IPS DF 6.9 (cell line): ENCODE results near the gene SPTSSA.

Source experiments
- DNase-seq: peaks from one replicate; pipeline ENCODE4 v3.0.0-alpha.2; 2013; ENCODE audit warnings: low read depth, low spot score
- H3K27ac ChIP-seq: one replicate; pipeline ENCODE4 v1.5.1; 2013; ENCODE audit warnings: low read length, control low read depth
- H3K27me3 ChIP-seq: 2 replicates; pipeline ENCODE4 v1.6.1; 2013; ENCODE audit warnings: mild to moderate bottlenecking, low read length; ENCODE audit not compliant: control insufficient read depth, insufficient read depth
- H3K36me3 ChIP-seq: 2 replicates; pipeline ENCODE4 v1.6.1; 2013; ENCODE audit warnings: low read length; ENCODE audit not compliant: control insufficient read depth, insufficient read depth
- H3K4me1 ChIP-seq: 2 replicates; pipeline ENCODE4 v1.6.1; 2013; ENCODE audit warnings: low read length; ENCODE audit not compliant: control insufficient read depth, insufficient read depth
- H3K4me3 ChIP-seq: 2 replicates; pipeline ENCODE4 v1.5.1; 2013; ENCODE audit warnings: mild to moderate bottlenecking, low read length
- H3K9me3 ChIP-seq: 2 replicates; pipeline ENCODE4 v1.6.1; 2013; ENCODE audit warnings: low read length, inconsistent platforms; ENCODE audit not compliant: control insufficient read depth, insufficient read depth
- WGBS: extraction: QIAGEN DNeasy Blood & Tissue Kit; methylation state at CpG from one replicate; pipeline ENCODE4 v1.1.7; 2013; ENCODE audit warnings: mixed read lengths, missing lambda C conversion rate; ENCODE audit not compliant: insufficient read length, insufficient coverage; 5-methylcytosine and 5-hydroxymethylcytosine counted together

Gene SPTSSA

DNA sequence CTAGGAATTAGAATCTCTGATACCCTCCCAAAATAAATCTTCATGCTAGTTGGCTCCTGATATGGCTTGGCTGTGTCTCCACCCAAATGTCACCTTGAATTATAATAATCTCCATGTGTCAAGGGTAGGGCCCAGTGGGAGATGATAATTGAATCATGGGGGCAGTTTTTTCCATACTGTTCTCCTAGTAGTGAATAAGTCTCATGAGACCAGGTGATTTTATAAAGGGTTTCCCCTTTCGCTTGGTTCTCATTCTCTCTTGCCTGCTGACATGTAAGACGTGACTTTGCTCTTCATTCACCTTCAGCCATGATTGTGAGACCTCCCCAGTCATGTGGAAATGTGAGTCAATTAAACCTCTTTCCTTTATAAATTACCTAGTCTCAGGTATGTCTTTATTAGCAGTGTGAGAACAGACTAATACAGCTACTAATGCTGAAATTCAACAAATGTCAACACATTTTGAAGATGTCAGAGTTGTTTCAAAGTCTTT, 12.2 kb upstream of the SPTSSA start:
- no peaks in the 10 kb centered on the region for H3K36me3 ChIP-seq
- H3K9me3 ChIP-seq = no peaks in the 10 kb centered on the region
- H3K4me1 ChIP-seq = peaks cover 1% of the 10 kb centered on the region; the same call in 1 of the 2 replicates
- H3K4me3 ChIP-seq = no peak overlapping the region
- H3K27me3 ChIP-seq = no peaks in the 10 kb centered on the region
- no peak overlapping the region for H3K27ac ChIP-seq
- no peak for DNase-seq
- no CpG with 5 or more reads among the region's 2 CpGs for WGBS

DNA sequence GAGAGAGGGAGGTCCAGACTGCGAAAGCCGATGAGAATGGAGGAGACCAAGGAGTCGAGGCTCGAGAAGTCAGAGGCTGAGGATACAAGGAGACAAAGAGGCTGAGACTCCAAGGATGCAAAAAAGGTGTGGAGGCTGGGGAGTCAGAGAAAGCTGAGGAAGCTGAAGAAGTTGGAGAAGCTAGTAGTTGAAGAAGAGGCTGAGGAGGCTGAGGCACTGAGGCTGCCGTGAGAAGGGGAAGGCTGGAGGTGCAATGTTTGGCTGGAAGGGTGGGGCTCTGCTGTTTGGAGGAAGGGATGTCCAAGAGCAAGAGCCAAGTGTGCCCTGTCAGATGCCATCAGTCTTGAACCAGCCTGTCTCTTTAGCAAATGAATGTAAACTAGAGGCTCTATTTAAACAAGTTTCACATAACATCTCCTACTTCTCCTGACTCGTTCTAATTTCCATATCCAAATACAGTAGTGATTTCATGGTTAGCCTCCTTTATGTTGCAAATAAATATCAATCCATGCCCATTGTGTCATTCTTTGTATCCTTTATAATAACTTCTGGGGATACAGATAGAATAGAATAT, 10.8 kb upstream of the SPTSSA start:
- no CpG with 5 or more reads among the region's 6 CpGs for WGBS

DNA sequence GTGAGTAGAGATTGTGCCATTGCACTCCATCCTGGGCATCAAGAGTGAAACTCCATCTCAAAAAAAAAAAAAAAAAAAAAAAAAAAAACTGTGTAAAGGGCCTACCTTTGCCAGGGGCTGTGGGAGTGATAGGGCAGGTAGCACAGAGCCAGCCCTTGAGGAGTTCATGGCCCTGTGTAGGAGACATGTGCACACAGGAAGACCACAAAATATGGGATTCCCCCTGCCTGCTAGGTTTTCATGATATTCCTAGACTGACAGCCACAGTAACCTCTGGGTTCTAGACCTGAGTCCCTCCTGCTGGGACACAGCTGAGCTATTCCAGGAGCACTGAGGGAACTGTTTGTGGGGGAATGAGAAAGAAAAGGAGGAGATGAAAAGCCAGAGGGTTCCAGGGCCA, 8.3 kb upstream of the SPTSSA start:
- Histone ChIP-seq H3K36me3 (no peaks in the 10 kb centered on the region), H3K4me3 (no peak overlapping the region), H3K9me3 (no peaks in the 10 kb centered on the region), H3K27ac (no peak overlapping the region), H3K4me1 (peaks cover 1% of the 10 kb centered on the region; the same call in 1 of the 2 replicates), H3K27me3 (no peaks in the 10 kb centered on the region)
- no peak for DNase-seq

More for the DNA sequence above, 10.8 kb upstream of the SPTSSA start:
- H3K4me3 ChIP-seq = no peak overlapping the region
- no peak for DNase-seq
- no peaks in the 10 kb centered on the region for H3K27me3 ChIP-seq
- no peaks in the 10 kb centered on the region for H3K36me3 ChIP-seq
- H3K27ac ChIP-seq = no peak overlapping the region
- no peaks in the 10 kb centered on the region for H3K9me3 ChIP-seq
- H3K4me1 ChIP-seq = peaks cover 1% of the 10 kb centered on the region; the same call in 1 of the 2 replicates

DNA sequence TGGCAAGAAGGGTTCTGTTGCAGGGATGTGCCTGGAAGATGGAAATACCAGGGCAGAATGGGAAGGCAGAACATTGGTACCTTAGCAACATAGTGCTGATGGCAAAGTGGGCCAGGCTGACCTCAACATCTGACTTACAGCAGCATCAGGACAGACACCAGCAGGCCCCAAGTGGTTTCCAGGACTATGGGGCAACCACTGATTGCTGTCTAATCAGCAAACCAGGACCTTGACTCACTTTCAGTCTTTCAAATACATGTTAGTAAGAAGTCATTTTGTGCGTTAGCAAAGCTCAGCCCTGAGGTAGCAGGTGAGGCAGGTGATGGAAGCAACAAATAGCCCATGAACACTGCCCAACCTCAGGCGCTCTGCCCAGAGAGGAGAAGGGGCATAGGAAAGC, 4.7 kb upstream of the SPTSSA start:
- H3K9me3 ChIP-seq = no peaks in the 10 kb centered on the region
- no peak overlapping the region for H3K27ac ChIP-seq
- H3K36me3 ChIP-seq = no peaks in the 10 kb centered on the region
- H3K4me1 ChIP-seq = no peaks in the 10 kb centered on the region; the same call in 1 of the 2 replicates
- no CpG with 5 or more reads among the region's 2 CpGs for WGBS
- H3K4me3 ChIP-seq = no peak overlapping the region
- no peak for DNase-seq
- no peaks in the 10 kb centered on the region for H3K27me3 ChIP-seq

DNA sequence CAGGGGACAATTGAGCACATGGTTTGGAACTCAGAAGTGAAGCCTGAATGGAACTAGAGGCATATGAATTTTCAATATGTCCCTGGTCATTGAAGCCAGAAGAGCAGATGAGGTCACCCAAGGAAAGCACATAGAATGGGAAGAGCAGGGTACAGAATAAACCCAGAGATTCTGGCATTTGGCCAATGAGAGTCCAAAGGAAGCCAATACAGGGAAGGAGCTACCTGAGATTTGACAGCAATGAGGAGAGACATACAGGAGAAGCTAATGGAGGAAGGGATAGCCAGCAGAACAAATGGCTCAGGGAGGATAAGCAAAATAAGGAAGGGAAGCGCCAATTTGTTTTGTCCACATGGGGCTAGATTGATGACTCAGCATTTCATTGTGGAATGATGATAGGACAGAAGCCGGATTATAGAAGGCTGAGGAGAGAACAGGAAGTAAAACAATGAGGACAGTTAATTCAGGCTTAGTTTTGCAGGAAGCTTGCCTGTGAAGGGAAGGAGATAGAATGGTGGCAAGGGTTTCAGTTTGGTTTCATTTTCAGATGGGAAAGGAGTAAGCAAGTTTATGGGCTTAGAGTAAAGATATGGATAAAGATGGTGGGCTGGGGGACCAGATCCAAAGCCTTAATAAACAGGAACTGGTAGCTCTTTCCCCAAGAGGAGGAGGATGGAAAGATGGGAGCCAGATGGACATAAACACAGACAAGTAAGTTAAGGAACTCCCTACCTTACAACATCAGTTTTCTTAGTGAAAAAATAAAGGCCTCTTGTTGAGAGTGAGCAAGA, 3.2 kb upstream of the SPTSSA start:
- Histone ChIP-seq H3K27ac (no peak overlapping the region), H3K9me3 (no peaks in the 10 kb centered on the region), H3K4me1 (no peaks in the 10 kb centered on the region; the same call in 1 of the 2 replicates), H3K4me3 (no peak overlapping the region), H3K27me3 (no peaks in the 10 kb centered on the region), H3K36me3 (no peaks in the 10 kb centered on the region)
- no CpG with 5 or more reads among the region's 2 CpGs for WGBS
- DNase-seq = no peak

DNA sequence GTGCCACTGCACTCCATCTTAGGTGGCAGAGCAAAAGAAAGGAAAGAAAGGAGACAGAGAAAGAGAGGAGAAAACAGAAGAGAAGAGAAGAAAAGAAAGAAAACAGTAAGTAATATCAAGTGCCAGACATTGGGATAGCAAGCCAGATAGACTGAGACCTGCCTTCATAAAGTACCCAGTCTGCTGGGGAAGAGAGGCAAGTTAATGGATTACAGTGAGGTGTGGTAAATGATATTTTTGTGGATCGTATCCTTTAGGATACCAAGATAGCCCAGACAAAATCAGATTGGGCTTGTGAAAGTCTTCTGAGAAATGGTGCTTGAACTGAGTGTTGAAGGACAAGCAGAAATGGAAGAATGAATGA, 1.5 kb upstream of the SPTSSA start:
- H3K27ac ChIP-seq = no peak overlapping the region
- no peak overlapping the region for H3K4me3 ChIP-seq
- DNase-seq = no peak
- H3K36me3 ChIP-seq = no peaks in the 10 kb centered on the region
- no peaks in the 10 kb centered on the region; the same call in 1 of the 2 replicates for H3K4me1 ChIP-seq
- no CpG with 5 or more reads among the region's 1 CpG for WGBS
- H3K9me3 ChIP-seq = no peaks in the 10 kb centered on the region
- H3K27me3 ChIP-seq = no peaks in the 10 kb centered on the region

DNA sequence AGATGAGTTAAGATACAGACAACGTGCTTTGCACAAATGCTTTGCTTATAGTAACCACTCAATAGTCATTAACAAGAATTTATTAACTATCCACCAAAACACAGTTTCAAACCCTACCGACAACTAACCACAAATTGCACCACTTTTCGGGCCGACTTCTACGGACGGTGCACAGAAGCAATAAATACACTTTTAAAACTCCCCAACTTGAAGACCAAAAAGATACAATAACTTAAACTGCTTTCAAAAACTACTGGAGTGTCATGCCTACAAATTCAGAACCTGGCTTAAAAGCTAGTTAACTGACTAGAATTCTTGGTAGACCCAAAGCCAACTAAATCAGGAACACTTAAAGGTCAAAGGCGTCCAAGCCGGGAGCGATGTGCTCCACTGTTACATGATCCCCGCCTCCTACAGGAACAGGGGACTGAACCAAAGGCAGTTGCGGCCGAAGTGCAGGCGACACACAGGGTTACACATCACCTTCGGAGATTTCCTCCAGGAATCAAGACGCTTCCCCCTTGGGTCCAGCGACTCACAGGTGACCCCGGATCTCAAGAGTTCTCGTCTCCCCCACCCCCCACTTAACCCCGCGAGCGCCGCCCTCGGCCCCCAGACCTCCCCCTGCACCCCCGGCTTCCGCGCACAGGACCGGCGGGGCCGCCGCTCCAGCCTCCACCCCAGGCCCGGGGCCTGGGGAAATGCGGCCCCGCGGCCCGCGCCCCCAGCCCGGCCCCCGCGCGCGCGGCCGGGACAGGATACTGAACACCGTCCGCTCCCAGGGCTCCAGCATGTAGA, 507 bp downstream of the SPTSSA start:
- DNase-seq = no peak
- H3K27ac ChIP-seq = no peak overlapping the region

DNA sequence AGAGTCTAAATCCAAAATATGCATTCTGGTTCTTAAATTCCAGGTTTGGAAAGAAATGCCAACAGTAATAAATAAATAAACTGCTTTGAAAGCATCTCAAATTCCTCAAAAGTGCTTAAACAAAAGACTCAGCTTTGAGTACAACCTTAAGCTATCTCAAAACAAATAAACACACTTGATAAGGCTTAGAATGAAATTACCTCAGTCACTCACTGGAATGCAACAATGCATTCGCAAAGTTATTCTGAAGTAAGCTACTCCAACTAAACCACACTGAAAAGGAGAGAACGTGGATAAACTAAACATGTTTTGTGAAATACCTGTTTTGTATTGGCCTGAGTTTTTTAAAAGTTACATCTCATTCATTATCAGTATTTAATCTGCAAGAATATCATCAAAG, 1.2 kb downstream of the SPTSSA start:
- Histone ChIP-seq H3K27ac (no peak overlapping the region), H3K9me3 (no peaks in the 10 kb centered on the region), H3K4me3 (peak overlapping the region; percentile 55; the same call in 1 of the 2 replicates), H3K36me3 (no peaks in the 10 kb centered on the region), H3K4me1 (no peaks in the 10 kb centered on the region; the same call in 1 of the 2 replicates), H3K27me3 (no peaks in the 10 kb centered on the region)
- no CpG with 5 or more reads among the region's 2 CpGs for WGBS
- no peak for DNase-seq

More for the DNA sequence above, 507 bp downstream of the SPTSSA start:
- H3K4me1 ChIP-seq = no peaks in the 10 kb centered on the region; the same call in 1 of the 2 replicates
- no peaks in the 10 kb centered on the region for H3K27me3 ChIP-seq
- H3K36me3 ChIP-seq = no peaks in the 10 kb centered on the region
- H3K9me3 ChIP-seq = no peaks in the 10 kb centered on the region
- peak overlapping the region; percentile 55 for H3K4me3 ChIP-seq
- WGBS = no CpG with 5 or more reads among the region's 45 CpGs

DNA sequence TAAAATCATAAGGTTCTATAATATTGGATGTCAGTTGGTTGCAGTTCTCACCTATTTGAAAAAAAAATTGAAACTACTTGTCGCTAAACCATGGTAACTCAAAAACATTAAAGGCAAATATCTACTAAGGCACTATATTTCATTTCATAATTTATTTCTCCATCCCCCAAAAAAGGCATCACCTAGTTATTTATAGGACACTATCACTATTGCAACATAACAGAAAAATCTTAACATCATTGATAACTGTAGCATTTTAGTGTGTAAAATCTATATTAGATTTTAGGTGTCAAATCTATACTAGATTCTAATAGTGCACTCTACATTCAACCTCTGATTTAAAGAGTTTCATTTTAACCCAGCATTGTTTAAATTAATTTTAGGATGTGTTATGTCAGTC, 1.7 kb downstream of the SPTSSA start:
- Histone ChIP-seq H3K4me1 (no peaks in the 10 kb centered on the region; the same call in 1 of the 2 replicates), H3K27me3 (no peaks in the 10 kb centered on the region), H3K9me3 (no peaks in the 10 kb centered on the region), H3K36me3 (no peaks in the 10 kb centered on the region), H3K27ac (no peak overlapping the region), H3K4me3 (no peak overlapping the region)
- DNase-seq = no peak
- no CpG with 5 or more reads among the region's 1 CpG for WGBS

DNA sequence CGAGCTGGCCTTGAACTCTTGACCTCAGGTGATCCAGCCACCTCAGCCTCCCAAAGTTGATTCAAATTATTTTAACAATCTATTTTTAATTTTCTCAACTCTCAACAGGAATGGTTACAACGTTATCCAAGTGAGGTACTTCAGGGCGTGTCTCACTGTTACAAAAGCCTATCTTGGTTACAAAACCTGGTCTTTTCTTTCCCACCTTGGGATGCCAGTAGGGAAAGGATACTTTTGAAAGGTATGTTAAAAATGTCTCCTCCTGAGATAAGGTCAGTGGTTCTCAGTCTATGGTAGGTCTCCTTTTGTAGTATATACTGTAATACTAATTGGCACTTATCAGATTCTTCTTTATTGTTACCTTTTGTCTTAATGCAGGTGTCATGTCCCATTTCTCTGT, 4.9 kb downstream of the SPTSSA start:
- no peaks in the 10 kb centered on the region for H3K9me3 ChIP-seq
- no peak for DNase-seq
- H3K27me3 ChIP-seq = no peaks in the 10 kb centered on the region
- no peaks in the 10 kb centered on the region for H3K36me3 ChIP-seq
- no peak overlapping the region for H3K4me3 ChIP-seq
- H3K27ac ChIP-seq = no peak overlapping the region
- WGBS = no CpG with 5 or more reads among the region's 3 CpGs
- H3K4me1 ChIP-seq = no peaks in the 10 kb centered on the region
